GM23338 (cell line): Measurements from ENCODE around the gene TRIM44. TPM values are rescaled to one million over a fixed set of nuclear protein-coding genes. Genes with fewer than 3 reads are reported as not detected.

Experiments
- ATAC-seq: fragments of 200-7000 bp; cut with Tn5 transposase; 3 replicates; pipeline ENCODE4 v1.9.1; 2020
- DNase-seq: peaks from one replicate; pipeline ENCODE4 v3.0.0-alpha.2; 2015; ENCODE audit warnings: low spot score
- H2AFZ ChIP-seq: fragments of 200-600 bp; sonication (generic); 2 replicates; pipeline ENCODE4 v1.8.0; 2016; ENCODE audit warnings: antibody characterized with exemption, mild to moderate bottlenecking, moderate library complexity
- H3F3A ChIP-seq: fragments of 200-600 bp; sonication (generic); replicated peaks from 2 replicates; pipeline ENCODE4 v1.8.0; 2017; ENCODE audit warnings: antibody characterized with exemption, mixed run types, low read depth
- H3K27ac ChIP-seq: fragments of 200-600 bp; sonication (generic); 2 replicates; pipeline ENCODE4 v1.6.1; 2016; ENCODE audit warnings: low read depth
- H3K27me3 ChIP-seq: fragments of 200-600 bp; sonication (generic); 2 replicates; pipeline ENCODE4 v1.8.0; 2016; ENCODE audit warnings: mild to moderate bottlenecking, mixed run types, moderate library complexity; ENCODE audit not compliant: insufficient read depth
- H3K36me3 ChIP-seq: fragments of 200-600 bp; sonication (generic); 2 replicates; pipeline ENCODE4 v1.8.0; 2016; ENCODE audit warnings: mild to moderate bottlenecking; ENCODE audit not compliant: insufficient read depth
- H3K4me1 ChIP-seq: fragments of 200-600 bp; sonication (generic); 2 replicates; pipeline ENCODE4 v1.8.0; 2016; ENCODE audit warnings: mild to moderate bottlenecking, moderate library complexity; ENCODE audit not compliant: insufficient read depth
- H3K4me2 ChIP-seq: fragments of 200-600 bp; sonication (generic); 2 replicates; pipeline ENCODE4 v1.7.1; 2017; ENCODE audit warnings: mixed run types
- H3K4me3 ChIP-seq: fragments of 200-600 bp; sonication (generic); 2 replicates; pipeline ENCODE4 v1.6.1; 2016; ENCODE audit warnings: mixed run types
- H3K79me2 ChIP-seq: fragments of 200-600 bp; sonication (generic); replicated peaks from 2 replicates; pipeline ENCODE4 v1.8.0; 2017; ENCODE audit warnings: mild to moderate bottlenecking; ENCODE audit not compliant: insufficient read depth
- H3K9me2 ChIP-seq: fragments of 200-600 bp; sonication (generic); 2 replicates; pipeline ENCODE4 v1.8.0; 2017; ENCODE audit not compliant: insufficient read depth
- H4K20me1 ChIP-seq: fragments of 200-600 bp; sonication (generic); replicated peaks from 2 replicates; pipeline ENCODE4 v1.8.0; 2017; ENCODE audit warnings: mild to moderate bottlenecking; ENCODE audit not compliant: insufficient read depth
- H3K27ac Mint-ChIP-seq: 2 replicates; pipeline ENCODE4 v1.8.0; 2020; ENCODE audit warnings: inconsistent platforms, mild to moderate bottlenecking, moderate library complexity, mixed read lengths
- H3K27me3 Mint-ChIP-seq: 3 replicates; pipeline ENCODE4 v1.8.0; 2022; ENCODE audit warnings: low read depth, mild to moderate bottlenecking, moderate library complexity, mixed read lengths, inconsistent platforms; ENCODE audit not compliant: insufficient read depth, poor library complexity
- H3K36me3 Mint-ChIP-seq: 3 replicates; pipeline ENCODE4 v1.8.0; 2021; ENCODE audit warnings: low read depth, mild to moderate bottlenecking, inconsistent platforms, moderate library complexity, mixed read lengths
- H3K4me1 Mint-ChIP-seq: 3 replicates; pipeline ENCODE4 v1.8.0; 2020; ENCODE audit warnings: mild to moderate bottlenecking, inconsistent platforms, mixed read lengths
- H3K4me3 Mint-ChIP-seq: 3 replicates; pipeline ENCODE4 v1.8.0; 2021; ENCODE audit warnings: moderate library complexity, mild to moderate bottlenecking, inconsistent platforms, mixed read lengths
- H3K9me3 Mint-ChIP-seq: 3 replicates; pipeline ENCODE4 v1.8.0; 2020; ENCODE audit warnings: moderate library complexity, mild to moderate bottlenecking, inconsistent platforms, mixed read lengths
- CREB1 ChIP-seq: fragments of 250-450 bp; sonication (Bioruptor Pico); IDR thresholded peaks from 2 replicates; pipeline ENCODE4 v1.5.0; 2020; ENCODE audit warnings: low read depth, mild to moderate bottlenecking, moderate library complexity
- CTCF ChIP-seq, 2 experiments: fragments of 200-600 bp in 1 of 2; sonication (generic) in 1 of 2; conservative IDR thresholded peaks; 2 replicates each; pipeline versions ENCODE4 v1.5.1 to v1.6.1; 2016 to 2017; ENCODE audit warnings: antibody characterized with exemption in 2 of 2, low read depth in 2 of 2, mild to moderate bottlenecking in 2 of 2, moderate library complexity in 1 of 2
- EZH2 ChIP-seq: fragments of 200-600 bp; sonication (generic); IDR thresholded peaks from one replicate; pipeline ENCODE4 v1.8.0; 2017; ENCODE audit warnings: antibody characterized with exemption, mild to moderate bottlenecking, low read depth; ENCODE audit not compliant: unreplicated experiment
- EZH2phosphoT487 ChIP-seq: fragments of 200-600 bp; sonication (generic); IDR thresholded peaks from one replicate; pipeline ENCODE4 v1.8.1; 2018; ENCODE audit warnings: antibody characterized with exemption; ENCODE audit not compliant: unreplicated experiment
- JUNB ChIP-seq: IDR thresholded peaks from one replicate; pipeline ENCODE4 v1.6.1; 2016; ENCODE audit warnings: antibody characterized with exemption; ENCODE audit not compliant: unreplicated experiment
- NANOG ChIP-seq: IDR thresholded peaks from 2 replicates; pipeline ENCODE4 v1.6.1; 2016; ENCODE audit warnings: antibody characterized with exemption, borderline replicate concordance
- POLR2AphosphoS5 ChIP-seq: IDR thresholded peaks from 2 replicates; pipeline ENCODE4 v1.6.1; 2016; ENCODE audit warnings: antibody characterized with exemption, low read depth
- STAT1 ChIP-seq: IDR thresholded peaks from one replicate; pipeline ENCODE4 v1.6.1; 2016; ENCODE audit warnings: antibody characterized with exemption; ENCODE audit not compliant: unreplicated experiment
- ZNF114 ChIP-seq: fragments of 250-450 bp; sonication (Bioruptor Pico); IDR thresholded peaks from 2 replicates; pipeline ENCODE4 v1.5.0; 2020; ENCODE audit warnings: mild to moderate bottlenecking, moderate library complexity
- ZNF331 ChIP-seq: fragments of 250-450 bp; sonication (Bioruptor Pico); IDR thresholded peaks from 2 replicates; pipeline ENCODE4 v1.5.0; 2020; ENCODE audit warnings: low read depth, mild to moderate bottlenecking, moderate library complexity
- polyA plus RNA-seq: library from polyadenylated mRNA; unstranded; fragments of >200 nt; fragmentation: Nextera tagmentation; extraction: Ambion mirVana; gene quantifications from 2 replicates; pipeline ENCODE4 v1.2.1, GENCODE V29; 2016
- total RNA-seq: library from RNA; depleted of rRNA; stranded (reverse); fragments of >200 nt; shearing (Covaris generic); gene quantifications from 2 replicates; pipeline ENCODE4 v1.2.3, GENCODE V29; 2014
- TF ChIP-seq, protein P1 (sequence below): IDR thresholded peaks from one replicate; pipeline ENCODE4 v1.6.1; 2018; ENCODE audit warnings: antibody characterized with exemption; ENCODE audit not compliant: unreplicated experiment
- TF ChIP-seq, protein P2 (sequence below): IDR thresholded peaks from 2 replicates; pipeline ENCODE4 v1.6.1; 2016; ENCODE audit warnings: antibody characterized with exemption
- TF ChIP-seq, protein P3 (sequence below): fragments of 250-450 bp; sonication (Bioruptor Pico); IDR thresholded peaks from 2 replicates; pipeline ENCODE4 v1.5.0; 2020; ENCODE audit warnings: mild to moderate bottlenecking, moderate library complexity

TRIM44 gene
- total and polyA plus RNA-seq, 2 experiments from 2014 or later, result 10.3 to 10.4 TPM

DNA sequence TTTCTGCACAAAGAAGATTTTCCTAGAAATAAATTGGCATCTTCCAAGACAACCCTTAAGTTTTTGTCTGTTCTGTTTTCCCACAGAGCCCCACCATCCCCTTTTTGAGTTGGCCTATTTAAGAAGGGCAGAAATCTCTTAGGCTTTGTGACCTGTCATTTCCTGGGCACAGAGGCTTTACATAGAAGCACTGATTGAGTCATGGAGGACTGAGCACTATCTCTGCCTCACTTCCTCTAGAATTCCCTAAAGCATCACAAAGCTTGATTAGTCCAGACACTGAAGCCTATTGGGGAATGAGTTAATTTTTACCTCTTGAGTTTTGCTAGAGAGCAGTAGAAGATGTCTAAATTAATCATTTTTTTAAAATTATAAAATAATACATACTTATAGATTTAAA lies 25.4 kb downstream of the TRIM44 start:
- H3K4me3 ChIP-seq, result no peak overlapping the region
- peaks cover under 1% of the 10 kb centered on the region; the same call in 1 of the 2 replicates for H3K4me1 ChIP-seq
- H3K4me1 Mint-ChIP-seq, result peaks cover under 1% of the 10 kb centered on the region; the same call in 2 of the 3 replicates
- no peaks in the 10 kb centered on the region for H3F3A ChIP-seq
- no peaks in the 10 kb centered on the region for H3K27me3 ChIP-seq
- H3K36me3 ChIP-seq, result no peaks in the 10 kb centered on the region
- H3K36me3 Mint-ChIP-seq, result peaks cover 5% of the 10 kb centered on the region; the same call in 2 of the 3 replicates
- no peaks in the 10 kb centered on the region; the same call in 1 of the 2 replicates for H4K20me1 ChIP-seq
- ATAC-seq (no peak), DNase-seq (no peak)
- H3K27ac Mint-ChIP-seq, result no peak overlapping the region
- H3K79me2 ChIP-seq, result peaks cover 19% of the 10 kb centered on the region
- no peak overlapping the region for H3K27ac ChIP-seq
- no peaks in the 10 kb centered on the region for H3K9me3 Mint-ChIP-seq
- H3K4me2 ChIP-seq, result no peak overlapping the region
- H3K27me3 Mint-ChIP-seq, result no peaks in the 10 kb centered on the region
- 0 out of 2 replicates have a peak, but pooled peaks cover 1% of the 10 kb centered on the region for H3K9me2 ChIP-seq
- H2AFZ ChIP-seq, result no peak overlapping the region
- no peak for TF ChIP-seq EZH2phosphoT487
- TF ChIP-seq JUNB, result no peak
- TF ChIP-seq NANOG, result no peak
- TF ChIP-seq, protein P1, sequence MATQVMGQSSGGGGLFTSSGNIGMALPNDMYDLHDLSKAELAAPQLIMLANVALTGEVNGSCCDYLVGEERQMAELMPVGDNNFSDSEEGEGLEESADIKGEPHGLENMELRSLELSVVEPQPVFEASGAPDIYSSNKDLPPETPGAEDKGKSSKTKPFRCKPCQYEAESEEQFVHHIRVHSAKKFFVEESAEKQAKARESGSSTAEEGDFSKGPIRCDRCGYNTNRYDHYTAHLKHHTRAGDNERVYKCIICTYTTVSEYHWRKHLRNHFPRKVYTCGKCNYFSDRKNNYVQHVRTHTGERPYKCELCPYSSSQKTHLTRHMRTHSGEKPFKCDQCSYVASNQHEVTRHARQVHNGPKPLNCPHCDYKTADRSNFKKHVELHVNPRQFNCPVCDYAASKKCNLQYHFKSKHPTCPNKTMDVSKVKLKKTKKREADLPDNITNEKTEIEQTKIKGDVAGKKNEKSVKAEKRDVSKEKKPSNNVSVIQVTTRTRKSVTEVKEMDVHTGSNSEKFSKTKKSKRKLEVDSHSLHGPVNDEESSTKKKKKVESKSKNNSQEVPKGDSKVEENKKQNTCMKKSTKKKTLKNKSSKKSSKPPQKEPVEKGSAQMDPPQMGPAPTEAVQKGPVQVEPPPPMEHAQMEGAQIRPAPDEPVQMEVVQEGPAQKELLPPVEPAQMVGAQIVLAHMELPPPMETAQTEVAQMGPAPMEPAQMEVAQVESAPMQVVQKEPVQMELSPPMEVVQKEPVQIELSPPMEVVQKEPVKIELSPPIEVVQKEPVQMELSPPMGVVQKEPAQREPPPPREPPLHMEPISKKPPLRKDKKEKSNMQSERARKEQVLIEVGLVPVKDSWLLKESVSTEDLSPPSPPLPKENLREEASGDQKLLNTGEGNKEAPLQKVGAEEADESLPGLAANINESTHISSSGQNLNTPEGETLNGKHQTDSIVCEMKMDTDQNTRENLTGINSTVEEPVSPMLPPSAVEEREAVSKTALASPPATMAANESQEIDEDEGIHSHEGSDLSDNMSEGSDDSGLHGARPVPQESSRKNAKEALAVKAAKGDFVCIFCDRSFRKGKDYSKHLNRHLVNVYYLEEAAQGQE, result no peak
- TF ChIP-seq, protein P2, sequence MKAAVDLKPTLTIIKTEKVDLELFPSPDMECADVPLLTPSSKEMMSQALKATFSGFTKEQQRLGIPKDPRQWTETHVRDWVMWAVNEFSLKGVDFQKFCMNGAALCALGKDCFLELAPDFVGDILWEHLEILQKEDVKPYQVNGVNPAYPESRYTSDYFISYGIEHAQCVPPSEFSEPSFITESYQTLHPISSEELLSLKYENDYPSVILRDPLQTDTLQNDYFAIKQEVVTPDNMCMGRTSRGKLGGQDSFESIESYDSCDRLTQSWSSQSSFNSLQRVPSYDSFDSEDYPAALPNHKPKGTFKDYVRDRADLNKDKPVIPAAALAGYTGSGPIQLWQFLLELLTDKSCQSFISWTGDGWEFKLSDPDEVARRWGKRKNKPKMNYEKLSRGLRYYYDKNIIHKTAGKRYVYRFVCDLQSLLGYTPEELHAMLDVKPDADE, result no peak
- TF ChIP-seq ZNF331 (CRISPR knock-in tag), result no peak
- no peak for TF ChIP-seq CTCF (conservative IDR thresholded peaks at IDR 0.05; ENCODE audit: low read depth in 2 of 2)
- TF ChIP-seq EZH2, result no peak
- no peak for TF ChIP-seq STAT1
- TF ChIP-seq ZNF114 (CRISPR knock-in tag), result no peak
- TF ChIP-seq, protein P3, sequence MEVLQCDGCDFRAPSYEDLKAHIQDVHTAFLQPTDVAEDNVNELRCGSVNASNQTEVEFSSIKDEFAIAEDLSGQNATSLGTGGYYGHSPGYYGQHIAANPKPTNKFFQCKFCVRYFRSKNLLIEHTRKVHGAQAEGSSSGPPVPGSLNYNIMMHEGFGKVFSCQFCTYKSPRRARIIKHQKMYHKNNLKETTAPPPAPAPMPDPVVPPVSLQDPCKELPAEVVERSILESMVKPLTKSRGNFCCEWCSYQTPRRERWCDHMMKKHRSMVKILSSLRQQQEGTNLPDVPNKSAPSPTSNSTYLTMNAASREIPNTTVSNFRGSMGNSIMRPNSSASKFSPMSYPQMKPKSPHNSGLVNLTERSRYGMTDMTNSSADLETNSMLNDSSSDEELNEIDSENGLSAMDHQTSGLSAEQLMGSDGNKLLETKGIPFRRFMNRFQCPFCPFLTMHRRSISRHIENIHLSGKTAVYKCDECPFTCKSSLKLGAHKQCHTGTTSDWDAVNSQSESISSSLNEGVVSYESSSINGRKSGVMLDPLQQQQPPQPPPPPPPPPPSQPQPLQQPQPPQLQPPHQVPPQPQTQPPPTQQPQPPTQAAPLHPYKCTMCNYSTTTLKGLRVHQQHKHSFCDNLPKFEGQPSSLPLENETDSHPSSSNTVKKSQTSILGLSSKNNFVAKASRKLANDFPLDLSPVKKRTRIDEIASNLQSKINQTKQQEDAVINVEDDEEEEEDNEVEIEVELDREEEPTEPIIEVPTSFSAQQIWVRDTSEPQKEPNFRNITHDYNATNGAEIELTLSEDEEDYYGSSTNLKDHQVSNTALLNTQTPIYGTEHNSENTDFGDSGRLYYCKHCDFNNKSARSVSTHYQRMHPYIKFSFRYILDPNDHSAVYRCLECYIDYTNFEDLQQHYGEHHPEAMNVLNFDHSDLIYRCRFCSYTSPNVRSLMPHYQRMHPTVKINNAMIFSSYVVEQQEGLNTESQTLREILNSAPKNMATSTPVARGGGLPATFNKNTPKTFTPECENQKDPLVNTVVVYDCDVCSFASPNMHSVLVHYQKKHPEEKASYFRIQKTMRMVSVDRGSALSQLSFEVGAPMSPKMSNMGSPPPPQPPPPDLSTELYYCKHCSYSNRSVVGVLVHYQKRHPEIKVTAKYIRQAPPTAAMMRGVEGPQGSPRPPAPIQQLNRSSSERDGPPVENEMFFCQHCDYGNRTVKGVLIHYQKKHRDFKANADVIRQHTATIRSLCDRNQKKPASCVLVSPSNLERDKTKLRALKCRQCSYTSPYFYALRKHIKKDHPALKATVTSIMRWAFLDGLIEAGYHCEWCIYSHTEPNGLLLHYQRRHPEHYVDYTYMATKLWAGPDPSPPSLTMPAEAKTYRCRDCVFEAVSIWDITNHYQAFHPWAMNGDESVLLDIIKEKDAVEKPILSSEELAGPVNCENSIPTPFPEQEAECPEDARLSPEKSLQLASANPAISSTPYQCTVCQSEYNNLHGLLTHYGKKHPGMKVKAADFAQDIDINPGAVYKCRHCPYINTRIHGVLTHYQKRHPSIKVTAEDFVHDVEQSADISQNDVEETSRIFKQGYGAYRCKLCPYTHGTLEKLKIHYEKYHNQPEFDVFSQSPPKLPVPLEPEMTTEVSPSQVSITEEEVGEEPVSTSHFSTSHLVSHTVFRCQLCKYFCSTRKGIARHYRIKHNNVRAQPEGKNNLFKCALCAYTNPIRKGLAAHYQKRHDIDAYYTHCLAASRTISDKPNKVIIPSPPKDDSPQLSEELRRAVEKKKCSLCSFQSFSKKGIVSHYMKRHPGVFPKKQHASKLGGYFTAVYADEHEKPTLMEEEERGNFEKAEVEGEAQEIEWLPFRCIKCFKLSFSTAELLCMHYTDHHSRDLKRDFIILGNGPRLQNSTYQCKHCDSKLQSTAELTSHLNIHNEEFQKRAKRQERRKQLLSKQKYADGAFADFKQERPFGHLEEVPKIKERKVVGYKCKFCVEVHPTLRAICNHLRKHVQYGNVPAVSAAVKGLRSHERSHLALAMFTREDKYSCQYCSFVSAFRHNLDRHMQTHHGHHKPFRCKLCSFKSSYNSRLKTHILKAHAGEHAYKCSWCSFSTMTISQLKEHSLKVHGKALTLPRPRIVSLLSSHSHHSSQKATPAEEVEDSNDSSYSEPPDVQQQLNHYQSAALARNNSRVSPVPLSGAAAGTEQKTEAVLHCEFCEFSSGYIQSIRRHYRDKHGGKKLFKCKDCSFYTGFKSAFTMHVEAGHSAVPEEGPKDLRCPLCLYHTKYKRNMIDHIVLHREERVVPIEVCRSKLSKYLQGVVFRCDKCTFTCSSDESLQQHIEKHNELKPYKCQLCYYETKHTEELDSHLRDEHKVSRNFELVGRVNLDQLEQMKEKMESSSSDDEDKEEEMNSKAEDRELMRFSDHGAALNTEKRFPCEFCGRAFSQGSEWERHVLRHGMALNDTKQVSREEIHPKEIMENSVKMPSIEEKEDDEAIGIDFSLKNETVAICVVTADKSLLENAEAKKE (CRISPR knock-in tag), result no peak
- TF ChIP-seq POLR2AphosphoS5, result no peak
- TF ChIP-seq CREB1 (CRISPR knock-in tag), result no peak
- no peak overlapping the region for H3K4me3 Mint-ChIP-seq
